Islet precursor cell (in vitro differentiated cells): ENCODE data around the gene STON2.

Experiments
- DNase-seq: peaks from one replicate; pipeline ENCODE4 v3.0.0-alpha.2; 2018

STON2 gene

DNA sequence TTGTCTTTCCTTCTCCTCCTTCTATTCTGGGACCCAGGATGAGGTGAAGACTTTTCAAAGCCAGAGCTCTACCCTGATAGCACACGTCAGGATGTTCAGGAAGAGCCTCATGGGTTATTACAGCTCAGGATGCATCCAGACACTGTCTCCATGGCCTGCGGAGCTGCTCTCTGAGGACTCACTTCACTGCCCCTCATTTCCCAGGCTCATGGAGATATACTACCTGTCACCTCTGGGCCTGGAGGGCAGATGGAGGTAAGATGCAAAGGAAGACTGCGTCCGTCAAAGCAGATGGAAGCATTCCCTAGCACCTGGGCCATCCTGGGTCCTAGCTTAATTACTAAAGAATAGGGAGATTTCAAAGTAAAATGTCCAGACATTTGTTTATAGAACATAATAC, 32.6 kb downstream of the STON2 start:
- DNase-seq, result no peak

DNA sequence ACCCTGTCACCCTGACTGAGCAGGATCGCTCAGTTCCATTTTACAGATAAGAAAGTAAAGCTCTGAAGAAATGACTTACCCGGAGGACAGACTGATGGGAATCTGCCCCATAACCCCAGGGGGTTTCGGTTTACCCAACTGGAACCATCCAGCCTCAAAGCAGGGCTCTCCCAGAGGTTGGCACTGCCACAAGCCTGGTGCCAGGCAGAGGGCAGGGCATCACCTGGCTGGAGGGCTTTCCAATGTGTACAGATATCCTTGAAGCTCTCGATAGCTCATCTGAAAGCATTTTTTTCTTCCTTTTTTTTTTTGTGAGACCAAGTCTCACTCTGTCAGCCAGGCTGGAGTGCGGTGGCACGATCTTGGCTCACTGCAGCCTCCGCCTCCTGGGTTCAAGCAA, 33.2 kb downstream of the STON2 start:
- DNase-seq, result no peak

- DNase-seq, result no peak
Measured at GRCh38 chr14:81366214-81366613, 33.9 kb downstream of the STON2 start.

DNA sequence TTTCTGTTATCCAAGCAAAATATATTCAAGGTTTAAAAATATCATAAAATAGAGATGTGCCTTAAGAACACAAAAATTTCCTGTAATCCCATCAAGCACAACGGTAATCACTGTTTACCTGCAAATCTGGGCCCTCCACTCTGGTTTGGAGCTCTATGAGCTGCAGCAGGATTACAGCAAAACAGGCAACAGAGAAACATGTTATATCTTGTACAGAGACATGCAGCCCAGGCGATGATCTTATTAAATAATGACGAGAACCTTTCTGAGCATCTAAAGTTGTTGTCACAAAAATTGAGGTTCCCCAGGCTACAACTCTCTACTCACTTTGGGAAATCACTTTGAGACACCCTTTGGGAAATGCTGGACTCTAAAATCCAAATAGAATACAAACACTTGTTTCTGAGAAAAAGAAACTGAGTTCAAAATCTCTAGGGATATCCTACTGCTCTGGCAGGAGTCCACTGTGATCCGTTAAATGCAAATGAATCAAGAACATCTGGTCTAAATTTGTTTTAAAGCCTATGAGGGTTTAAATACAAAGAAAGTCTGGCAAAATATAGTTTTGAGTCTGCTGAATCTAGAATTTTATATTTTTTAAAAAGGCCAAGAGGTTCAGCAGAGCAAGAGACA, 36.3 kb downstream of the STON2 start:
- DNase-seq, result no peak

DNA sequence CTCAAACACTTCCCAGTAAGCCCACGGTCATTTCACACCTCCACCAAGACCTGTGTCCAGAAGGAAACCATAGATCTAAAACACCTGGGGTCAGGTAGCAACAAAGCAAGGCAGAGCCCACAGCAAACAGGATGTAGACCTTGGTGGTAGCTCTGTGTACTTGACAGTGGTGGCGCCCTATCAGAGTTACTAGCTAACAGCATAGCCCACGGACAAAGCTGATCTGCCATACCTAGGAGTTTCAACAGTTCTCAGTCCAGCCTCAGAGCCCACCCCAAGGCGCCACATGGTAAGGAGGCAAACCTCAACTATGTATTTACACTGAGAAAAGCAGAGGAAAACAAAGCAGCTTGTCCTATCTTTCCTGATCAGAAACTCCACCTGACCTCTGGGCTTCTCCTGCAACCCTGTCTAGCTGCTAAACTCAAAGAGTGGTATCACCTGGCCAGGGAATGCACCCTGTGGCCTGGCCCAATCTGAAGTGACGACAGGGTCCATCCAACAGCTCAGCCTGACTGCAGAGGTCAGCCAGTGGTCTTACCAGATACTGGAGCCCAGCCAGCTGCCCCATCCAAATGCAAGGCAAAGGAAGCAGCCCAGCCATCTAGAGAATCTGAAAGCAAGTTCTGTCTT, 46.3 kb downstream of the STON2 start:
- DNase-seq, result no peak

- DNase-seq, result no peak
Measured at GRCh38 chr14:81352413-81352812, 47.7 kb downstream of the STON2 start.

DNA sequence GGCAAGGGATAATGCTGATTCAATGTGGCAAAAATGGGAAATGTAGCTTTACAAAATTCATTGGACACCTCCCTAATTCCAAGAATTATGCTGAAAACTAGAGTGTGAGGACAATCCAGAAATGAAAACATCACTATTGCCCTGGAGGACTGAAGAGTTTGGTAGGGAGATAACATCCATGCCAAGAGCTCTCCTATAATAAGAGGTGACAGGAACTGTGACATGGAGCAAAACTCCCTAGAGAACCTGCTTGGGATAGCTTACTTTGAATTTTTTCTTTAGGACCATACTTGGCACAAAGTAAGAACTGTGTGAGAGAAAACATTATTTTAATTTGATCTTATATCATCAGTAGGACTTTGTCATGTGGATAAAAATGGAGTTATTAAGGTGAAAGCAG, 48.9 kb downstream of the STON2 start:
- no peak for DNase-seq

- no peak for DNase-seq
Measured at GRCh38 chr14:81350344-81351130, 49.6 kb downstream of the STON2 start.

GRCh38 chr14:81348061-81348460, 52.1 kb downstream of the STON2 start:
- no peak for DNase-seq

- no peak for DNase-seq
Measured at GRCh38 chr14:81345781-81346180, 54.3 kb downstream of the STON2 start.

GRCh38 chr14:81344481-81345160, 55.5 kb downstream of the STON2 start:
- no peak for DNase-seq

- no peak for DNase-seq
Measured at GRCh38 chr14:81343701-81344100, 56.4 kb downstream of the STON2 start.

- no peak for DNase-seq
Measured at GRCh38 chr14:81342850-81343580, 57.1 kb downstream of the STON2 start.

GRCh38 chr14:81341781-81342180, 58.3 kb downstream of the STON2 start:
- DNase-seq, result no peak

GRCh38 chr14:81341370-81341769, 58.8 kb downstream of the STON2 start:
- DNase-seq, result no peak

DNA sequence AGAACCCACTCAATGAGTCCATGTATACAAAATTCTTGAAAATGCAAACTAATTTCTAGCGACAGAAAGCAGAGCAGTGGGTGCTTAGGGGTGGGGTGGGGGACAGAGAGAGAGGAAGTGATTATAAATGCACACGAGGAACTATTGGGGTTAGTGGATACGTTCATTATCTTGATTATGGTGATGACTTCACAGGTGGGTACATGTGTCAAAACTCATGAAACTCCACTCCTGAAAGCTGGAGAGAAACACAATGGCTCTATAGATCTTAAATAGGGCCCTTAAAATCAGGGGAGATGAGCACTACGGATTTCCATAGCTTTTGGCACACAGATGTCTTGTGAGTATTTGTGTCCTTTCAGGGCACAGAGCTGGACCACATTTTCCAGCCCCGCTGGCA, 59.9 kb downstream of the STON2 start:
- DNase-seq, result no peak

DNA sequence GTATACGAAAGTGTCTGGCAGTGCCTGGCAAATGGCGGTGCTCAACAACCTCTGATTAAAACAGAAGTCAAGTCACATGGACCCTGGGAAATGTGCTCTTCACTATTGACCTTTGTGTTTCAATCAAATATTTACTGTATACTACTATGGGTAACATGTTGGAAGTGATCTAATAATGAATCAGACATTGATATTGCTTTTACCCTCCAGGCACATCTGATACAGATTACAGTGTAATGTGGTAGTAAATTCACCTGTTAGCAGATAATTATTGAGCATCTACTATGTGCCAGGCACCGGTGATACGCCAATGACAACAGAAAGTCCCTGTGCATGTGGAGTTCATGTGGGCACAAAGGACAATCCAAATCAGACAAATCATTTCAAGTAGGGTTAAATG, 63.1 kb downstream of the STON2 start:
- no peak for DNase-seq

DNA sequence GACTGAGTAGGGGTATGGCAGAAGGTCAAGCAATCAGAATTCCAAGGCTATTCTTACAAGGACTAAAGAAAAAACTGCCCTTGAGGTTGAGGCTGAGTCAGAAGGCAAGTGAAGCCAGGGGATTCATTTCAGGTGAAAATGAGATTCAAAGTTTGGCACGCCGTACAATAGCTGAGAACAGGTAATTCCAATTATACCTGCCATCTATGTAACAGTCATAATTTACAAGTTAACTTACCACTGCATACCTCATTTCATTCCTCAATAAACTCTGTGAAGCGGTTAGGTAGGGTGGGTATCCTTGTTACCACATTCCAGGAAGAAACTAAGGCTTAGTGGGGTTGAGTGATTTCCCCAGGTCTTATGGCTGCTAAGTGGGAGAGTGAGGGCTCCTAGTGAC, 64.1 kb downstream of the STON2 start:
- no peak for DNase-seq

DNA sequence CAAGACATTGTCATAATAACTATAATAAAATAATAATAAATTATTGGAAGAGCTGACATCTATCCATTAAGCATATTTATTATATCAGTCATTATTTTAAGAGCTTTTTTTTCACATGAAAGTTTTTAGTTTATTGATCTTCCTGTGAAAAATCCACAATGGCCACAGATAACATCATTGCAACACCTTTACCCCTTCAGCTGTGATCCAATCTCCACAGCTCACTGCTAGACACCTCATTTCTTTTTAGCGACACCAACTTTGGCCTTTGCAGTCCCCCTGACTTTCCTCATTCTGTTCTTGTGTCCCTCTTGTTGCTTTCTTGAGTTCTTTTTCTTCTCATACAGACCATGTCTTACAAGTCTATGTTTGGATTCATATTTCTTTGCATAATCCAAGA, 67.4 kb downstream of the STON2 start:
- no peak for DNase-seq

DNA sequence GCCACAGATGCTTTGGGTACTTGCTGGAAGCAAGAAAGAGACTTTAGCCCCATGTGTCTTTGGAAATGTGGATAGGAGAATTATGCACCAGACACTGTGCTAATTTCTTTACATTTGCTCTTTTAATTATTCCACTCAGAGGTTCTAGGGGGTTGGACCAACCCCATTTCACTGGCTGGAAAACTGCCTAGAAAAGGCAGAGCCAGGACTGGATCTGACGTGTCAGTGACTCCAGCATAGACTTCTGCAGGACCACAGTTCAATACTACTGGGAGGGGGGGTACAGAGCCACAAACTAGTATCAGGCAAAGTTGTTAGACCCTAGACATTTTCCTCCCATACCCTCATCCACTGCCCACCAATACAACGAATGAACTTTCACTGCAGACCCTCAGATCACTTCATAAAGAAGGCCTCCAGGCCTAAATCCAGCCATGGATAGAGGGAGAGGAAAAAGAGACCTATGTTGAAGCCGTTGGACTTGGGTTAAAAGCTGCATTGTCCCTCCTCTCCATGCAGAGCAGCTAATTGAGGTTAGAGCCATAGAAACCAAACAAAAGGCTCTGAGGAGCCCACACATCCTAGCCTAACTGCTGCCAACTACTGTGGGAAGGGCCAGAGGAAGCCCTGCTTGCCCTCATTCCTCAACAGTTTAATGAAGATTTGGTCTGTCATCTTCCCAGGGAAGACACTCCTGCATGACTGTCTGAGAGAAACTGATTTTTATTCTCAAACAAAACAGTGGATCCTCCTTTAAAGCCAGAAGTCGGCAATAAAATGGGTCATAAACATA, 68.7 kb downstream of the STON2 start:
- no peak for DNase-seq

GRCh38 chr14:81330619-81331122, 69.5 kb downstream of the STON2 start:
- no peak for DNase-seq
